ENCODE results near the gene DDX17.

DNA sequence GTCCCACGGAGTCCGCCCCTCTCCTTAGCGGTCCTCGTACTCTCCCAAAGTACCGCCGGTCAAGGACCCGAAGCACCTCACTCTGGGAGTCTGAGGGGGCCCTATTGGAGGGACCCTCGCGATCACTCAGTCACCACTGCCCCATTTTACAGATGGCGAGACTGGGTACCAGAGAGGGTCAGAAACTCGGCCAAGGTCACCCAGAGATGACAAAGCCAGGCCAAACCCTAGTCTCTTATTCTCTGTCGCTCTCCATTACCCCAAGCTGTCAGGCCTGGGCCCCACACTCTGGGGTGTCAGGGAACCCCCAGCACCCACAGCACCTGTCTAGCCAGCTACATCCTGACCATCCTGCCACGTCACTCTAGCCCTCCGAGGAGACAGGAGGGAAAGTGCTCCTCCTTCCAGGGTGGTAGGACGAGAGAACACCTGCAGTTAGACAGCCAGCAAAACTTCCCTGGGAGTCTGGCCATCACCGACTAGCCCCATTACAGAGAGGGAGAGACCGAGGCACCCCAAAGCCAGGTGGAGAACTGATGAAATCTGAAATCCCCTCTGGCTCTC, 49.8 kb downstream of the DDX17 start:
- TF ChIP-seq, protein P1, sequence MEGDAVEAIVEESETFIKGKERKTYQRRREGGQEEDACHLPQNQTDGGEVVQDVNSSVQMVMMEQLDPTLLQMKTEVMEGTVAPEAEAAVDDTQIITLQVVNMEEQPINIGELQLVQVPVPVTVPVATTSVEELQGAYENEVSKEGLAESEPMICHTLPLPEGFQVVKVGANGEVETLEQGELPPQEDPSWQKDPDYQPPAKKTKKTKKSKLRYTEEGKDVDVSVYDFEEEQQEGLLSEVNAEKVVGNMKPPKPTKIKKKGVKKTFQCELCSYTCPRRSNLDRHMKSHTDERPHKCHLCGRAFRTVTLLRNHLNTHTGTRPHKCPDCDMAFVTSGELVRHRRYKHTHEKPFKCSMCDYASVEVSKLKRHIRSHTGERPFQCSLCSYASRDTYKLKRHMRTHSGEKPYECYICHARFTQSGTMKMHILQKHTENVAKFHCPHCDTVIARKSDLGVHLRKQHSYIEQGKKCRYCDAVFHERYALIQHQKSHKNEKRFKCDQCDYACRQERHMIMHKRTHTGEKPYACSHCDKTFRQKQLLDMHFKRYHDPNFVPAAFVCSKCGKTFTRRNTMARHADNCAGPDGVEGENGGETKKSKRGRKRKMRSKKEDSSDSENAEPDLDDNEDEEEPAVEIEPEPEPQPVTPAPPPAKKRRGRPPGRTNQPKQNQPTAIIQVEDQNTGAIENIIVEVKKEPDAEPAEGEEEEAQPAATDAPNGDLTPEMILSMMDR (conservative IDR thresholded peaks at IDR 0.05; ENCODE audit: low read length), result no peak
- no peak for TF ChIP-seq EZH2phosphoT487 (IDR thresholded peaks at IDR 0.05; ENCODE audit: borderline replicate concordance, low read depth, low read length)
